ENCODE measurements around the gene HAUS7.

The HAUS7 gene

DNA sequence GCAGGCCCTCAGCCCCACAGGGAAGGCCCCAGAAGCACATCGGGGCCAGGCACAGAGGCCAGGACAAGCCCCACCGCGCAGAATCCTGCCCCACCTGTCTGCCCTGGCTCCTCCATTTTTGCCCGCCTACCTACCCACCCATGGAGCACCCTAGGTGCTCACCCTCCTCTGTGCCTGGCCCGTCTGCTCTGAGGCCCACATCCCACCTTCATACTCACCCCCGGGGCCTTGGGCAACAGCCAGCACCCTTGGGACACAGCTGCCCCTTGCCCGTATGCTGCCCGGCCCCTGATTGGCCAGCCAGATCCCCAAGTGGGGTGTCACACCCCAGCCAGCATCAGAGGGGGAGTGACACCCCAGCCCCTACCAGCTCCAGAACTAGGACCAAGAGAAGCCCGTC is 13.7 kb downstream of the HAUS7 start:
- DNase-seq (ENCODE audit: low read depth), result no peak
- TF ChIP-seq, protein P1, sequence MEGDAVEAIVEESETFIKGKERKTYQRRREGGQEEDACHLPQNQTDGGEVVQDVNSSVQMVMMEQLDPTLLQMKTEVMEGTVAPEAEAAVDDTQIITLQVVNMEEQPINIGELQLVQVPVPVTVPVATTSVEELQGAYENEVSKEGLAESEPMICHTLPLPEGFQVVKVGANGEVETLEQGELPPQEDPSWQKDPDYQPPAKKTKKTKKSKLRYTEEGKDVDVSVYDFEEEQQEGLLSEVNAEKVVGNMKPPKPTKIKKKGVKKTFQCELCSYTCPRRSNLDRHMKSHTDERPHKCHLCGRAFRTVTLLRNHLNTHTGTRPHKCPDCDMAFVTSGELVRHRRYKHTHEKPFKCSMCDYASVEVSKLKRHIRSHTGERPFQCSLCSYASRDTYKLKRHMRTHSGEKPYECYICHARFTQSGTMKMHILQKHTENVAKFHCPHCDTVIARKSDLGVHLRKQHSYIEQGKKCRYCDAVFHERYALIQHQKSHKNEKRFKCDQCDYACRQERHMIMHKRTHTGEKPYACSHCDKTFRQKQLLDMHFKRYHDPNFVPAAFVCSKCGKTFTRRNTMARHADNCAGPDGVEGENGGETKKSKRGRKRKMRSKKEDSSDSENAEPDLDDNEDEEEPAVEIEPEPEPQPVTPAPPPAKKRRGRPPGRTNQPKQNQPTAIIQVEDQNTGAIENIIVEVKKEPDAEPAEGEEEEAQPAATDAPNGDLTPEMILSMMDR (conservative IDR thresholded peaks at IDR 0.05; ENCODE audit: control insufficient read depth, insufficient read depth, low read depth, low read length), result no peak
- H3K4me3 ChIP-seq (ENCODE audit: control insufficient read depth, low read depth, low read length), result no peak overlapping the region

DNA sequence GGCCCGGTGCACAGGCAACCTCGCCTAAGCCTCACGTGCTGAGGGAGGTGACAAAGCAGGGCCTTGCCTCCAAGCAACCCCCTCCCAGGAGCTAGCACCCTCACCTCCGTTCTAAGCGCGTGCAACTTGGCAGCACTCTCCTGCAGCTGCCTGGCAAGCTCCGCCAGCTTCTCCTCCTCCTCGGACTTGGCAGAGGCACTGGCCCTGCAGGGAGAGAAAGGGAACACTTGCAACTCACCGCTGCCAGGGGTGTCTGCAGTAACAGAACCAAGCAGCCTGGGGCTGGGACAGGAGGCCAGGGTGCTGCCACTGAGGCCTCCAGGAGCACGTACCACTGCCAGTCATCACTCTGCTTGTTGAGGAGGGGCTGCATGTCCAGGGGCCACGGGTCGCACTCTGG is 14.2 kb downstream of the HAUS7 start:
- no peak overlapping the region for H3K4me3 ChIP-seq (ENCODE audit: control insufficient read depth, low read depth, low read length)
- DNase-seq (ENCODE audit: low read depth), result no peak
- TF ChIP-seq, protein P1 (conservative IDR thresholded peaks at IDR 0.05; ENCODE audit: control insufficient read depth, insufficient read depth, low read depth, low read length), result no peak

DNA sequence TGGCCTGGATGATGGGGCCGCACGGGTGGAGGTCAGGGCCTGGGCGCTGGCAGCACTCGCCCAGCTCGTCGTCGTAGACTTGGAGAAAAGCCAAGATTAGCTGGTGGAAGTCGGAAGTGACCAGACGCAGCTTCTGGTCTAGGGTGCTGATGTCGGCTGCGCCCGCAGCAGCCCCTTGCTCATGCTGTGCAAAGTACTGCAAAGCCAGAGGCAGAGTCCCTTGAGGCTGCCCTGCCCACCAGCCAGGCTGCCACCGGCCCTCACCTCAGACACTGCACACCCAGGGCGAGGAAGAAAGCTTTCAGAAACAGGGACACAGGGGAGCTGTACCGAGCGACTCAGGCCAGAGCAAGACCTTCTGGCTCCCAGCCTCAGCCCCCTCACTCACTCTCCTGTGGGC is 14.8 kb downstream of the HAUS7 start:
- TF ChIP-seq, protein P1 (conservative IDR thresholded peaks at IDR 0.05; ENCODE audit: control insufficient read depth, insufficient read depth, low read depth, low read length), result no peak
- no peak for DNase-seq (ENCODE audit: low read depth)
- no peak overlapping the region for H3K4me3 ChIP-seq (ENCODE audit: control insufficient read depth, low read depth, low read length)

DNA sequence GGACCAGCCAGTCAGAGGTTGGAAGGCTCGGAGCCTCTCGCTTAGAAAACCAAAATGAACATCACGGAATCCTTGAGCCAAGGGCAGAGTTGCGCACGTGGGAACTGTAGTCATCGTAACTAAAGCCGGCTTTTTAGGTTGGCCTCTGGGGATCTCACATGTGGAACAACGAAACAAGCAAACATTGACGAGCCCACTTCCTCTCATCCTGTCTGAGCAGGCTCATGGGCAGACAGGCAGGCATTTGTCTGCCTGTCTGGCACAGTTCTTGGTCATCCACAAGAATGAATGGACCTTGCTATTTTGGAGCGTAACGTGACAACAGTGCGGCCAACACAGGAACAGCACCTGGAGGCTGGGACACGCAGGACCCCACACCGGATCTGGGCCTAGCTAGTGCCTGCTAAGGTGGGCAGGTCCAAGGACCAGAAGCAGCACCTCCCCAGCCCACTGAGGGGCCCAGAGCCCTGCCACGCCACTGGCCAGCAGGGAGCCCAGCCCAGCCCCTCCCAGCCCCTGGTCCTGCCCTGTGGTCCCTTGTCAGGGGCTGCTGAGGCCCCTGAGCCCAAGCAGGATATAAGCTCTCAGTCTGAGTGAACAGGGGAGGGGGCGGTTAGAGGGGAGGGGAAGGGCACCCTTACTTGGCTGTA is 15.3 kb downstream of the HAUS7 start:
- no peak overlapping the region for H3K4me3 ChIP-seq (ENCODE audit: control insufficient read depth, low read depth, low read length)
- DNase-seq (ENCODE audit: low read depth), result no peak
- TF ChIP-seq, protein P1 (conservative IDR thresholded peaks at IDR 0.05; ENCODE audit: control insufficient read depth, insufficient read depth, low read depth, low read length), result no peak

- TF ChIP-seq, protein P1 (conservative IDR thresholded peaks at IDR 0.05; ENCODE audit: control insufficient read depth, insufficient read depth, low read depth, low read length), result no peak
- DNase-seq (ENCODE audit: low read depth), result no peak
- H3K4me3 ChIP-seq (ENCODE audit: control insufficient read depth, low read depth, low read length), result no peak overlapping the region
Observed at GRCh38 chrX:153450949-153451277, 19.5 kb downstream of the HAUS7 start.

GRCh38 chrX:153450114-153450948 is 20.0 kb downstream of the HAUS7 start:
- TF ChIP-seq, protein P1 (conservative IDR thresholded peaks at IDR 0.05; ENCODE audit: control insufficient read depth, insufficient read depth, low read depth, low read length), result no peak
- no peak overlapping the region for H3K4me3 ChIP-seq (ENCODE audit: control insufficient read depth, low read depth, low read length)
- no peak for DNase-seq (ENCODE audit: low read depth)
